ENCODE data around the gene FA2H.
"Not testable (repeated sequence)": the region's sequence is repeated elsewhere in the genome, so short reads cannot be mapped to it uniquely, and the experiment has no call there.

The FA2H gene

DNA sequence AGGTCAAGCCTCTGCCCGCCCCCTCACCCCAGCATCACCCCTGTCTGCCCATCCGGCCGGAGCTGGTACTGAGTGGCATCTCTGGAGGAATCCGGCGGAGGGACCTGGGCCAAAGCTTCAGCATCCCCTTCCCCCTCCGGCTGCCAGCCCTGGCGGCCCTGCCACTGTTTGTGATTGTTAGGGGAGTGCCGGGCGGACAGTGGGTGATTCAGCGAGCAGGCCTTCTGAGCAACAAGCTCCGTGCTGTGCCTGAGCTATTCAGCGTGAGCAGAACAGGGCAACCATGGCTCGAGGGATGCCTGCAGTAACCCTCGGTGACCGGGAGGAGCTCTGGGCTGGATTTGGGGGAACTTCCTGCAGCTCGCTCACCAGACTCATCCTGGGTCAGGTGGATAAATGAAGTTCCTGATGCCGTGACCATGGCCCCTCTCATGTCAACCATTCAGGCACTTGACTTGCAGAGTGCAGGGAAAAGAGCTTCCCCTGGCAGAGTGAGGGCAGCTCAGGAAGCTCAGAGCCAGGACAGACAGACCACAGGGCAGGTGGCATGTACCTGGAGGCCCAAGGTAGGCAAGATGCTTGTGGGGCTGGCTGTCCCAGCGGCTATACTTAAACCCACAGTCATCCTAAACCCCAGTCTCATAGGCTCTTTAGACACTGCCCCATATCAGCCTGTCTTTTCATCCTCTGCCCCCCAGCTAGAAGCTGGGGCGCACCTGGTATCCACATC is 49.6 kb downstream of the FA2H start:
- H2AK5ac ChIP-seq (ENCODE audit: low read length): no peak overlapping the region
- no peak overlapping the region for H3K27ac ChIP-seq (ENCODE audit: low read depth, low read length)
- WGBS (ENCODE audit: extremely low coverage, insufficient coverage, insufficient read length): no CpG with 5 or more reads among the region's 19 CpGs
- H3K27me3 ChIP-seq (ENCODE audit: insufficient read depth, low read length): no peaks in the 10 kb centered on the region
- H3K4ac ChIP-seq (ENCODE audit: low read depth, low read length): no peak overlapping the region
- peaks cover 4 to 5% of the 10 kb centered on the region in 2 experiments for H3K4me1 ChIP-seq (ENCODE audit: control insufficient read depth in 1 of 2, insufficient read depth in 2 of 2, low read length in 2 of 2)
- peaks cover 3% of the 10 kb centered on the region for H3K9me3 ChIP-seq (ENCODE audit: insufficient read depth, low read depth, low read length)
- no peak overlapping the region for H3K4me2 ChIP-seq (ENCODE audit: low read length)
- no peak overlapping the region for H3K18ac ChIP-seq (ENCODE audit: low read length)
- H3K9ac ChIP-seq (ENCODE audit: low read length): no peak overlapping the region
- DNase-seq: no peak
- no peak overlapping the region for H4K12ac ChIP-seq (ENCODE audit: low read depth, low read length)
- H2BK5ac ChIP-seq (ENCODE audit: low read depth, low read length, poor library complexity): no peak overlapping the region
- H3K79me2 ChIP-seq (ENCODE audit: control insufficient read depth, insufficient read depth, low read length, poor library complexity): no peaks in the 10 kb centered on the region
- no peak overlapping the region for H4K91ac ChIP-seq (ENCODE audit: low read depth, low read length)
- no peak overlapping the region for H4K8ac ChIP-seq (ENCODE audit: low read depth, low read length)
- no peak overlapping the region for H2BK12ac ChIP-seq (ENCODE audit: low read length)
- H3K36me3 ChIP-seq (ENCODE audit: control insufficient read depth in 1 of 2, insufficient read depth in 2 of 2, low read length in 2 of 2): no peaks in the 10 kb centered on the region
- no peak overlapping the region for H3K4me3 ChIP-seq (ENCODE audit: low read depth, low read length)
- no peaks in the 10 kb centered on the region for H3K79me1 ChIP-seq (ENCODE audit: low read length)
- no peak overlapping the region for H2BK120ac ChIP-seq (ENCODE audit: insufficient read depth, low read length, poor library complexity)
- H3K14ac ChIP-seq (ENCODE audit: low read length): no peak overlapping the region
- no peak overlapping the region for H3K23ac ChIP-seq (ENCODE audit: low read length)
- no peak overlapping the region for H2AFZ ChIP-seq (ENCODE audit: insufficient read depth, low read length, poor library complexity)

DNA sequence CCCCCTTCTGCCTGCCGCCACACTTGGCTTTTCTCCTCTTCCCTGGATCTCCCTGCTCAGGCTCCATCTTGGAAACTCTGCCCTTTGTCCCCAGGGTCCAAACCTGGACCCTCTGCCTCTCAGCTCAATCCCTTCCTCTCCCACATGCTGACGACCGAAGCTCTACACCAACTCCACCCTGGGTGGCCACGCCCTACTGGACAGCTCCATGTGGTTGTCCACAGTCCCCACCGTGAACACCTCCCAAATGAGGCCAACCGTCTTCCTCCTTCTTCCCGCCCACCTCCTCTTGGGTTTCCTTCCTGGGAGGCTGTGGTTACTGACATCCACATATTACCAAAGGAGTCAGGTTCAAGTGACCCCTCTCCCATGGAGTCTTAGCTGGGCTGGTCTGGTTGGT is 51.4 kb downstream of the FA2H start:
- Histone ChIP-seq H3K9me3 (ENCODE audit: insufficient read depth, low read depth, low read length) (peaks cover 6% of the 10 kb centered on the region), H2AFZ (ENCODE audit: insufficient read depth, low read length, poor library complexity) (no peak overlapping the region), H2BK120ac (ENCODE audit: insufficient read depth, low read length, poor library complexity) (no peak overlapping the region), H3K79me1 (ENCODE audit: low read length) (no peaks in the 10 kb centered on the region), H3K27me3 (ENCODE audit: insufficient read depth, low read length) (no peaks in the 10 kb centered on the region), H4K12ac (ENCODE audit: low read depth, low read length) (no peak overlapping the region), H3K4ac (ENCODE audit: low read depth, low read length) (no peak overlapping the region), H3K4me2 (ENCODE audit: low read length) (no peak overlapping the region), H3K9ac (ENCODE audit: low read length) (no peak overlapping the region), H4K91ac (ENCODE audit: low read depth, low read length) (no peak overlapping the region), H3K14ac (ENCODE audit: low read length) (no peak overlapping the region), H3K4me3 (ENCODE audit: low read depth, low read length) (no peak overlapping the region), H2BK5ac (ENCODE audit: low read depth, low read length, poor library complexity) (no peak overlapping the region), H2AK5ac (ENCODE audit: low read length) (no peak overlapping the region), H2BK12ac (ENCODE audit: low read length) (no peak overlapping the region), H3K23ac (ENCODE audit: low read length) (no peak overlapping the region), H3K18ac (ENCODE audit: low read length) (no peak overlapping the region), H3K4me1 (ENCODE audit: control insufficient read depth in 1 of 2, insufficient read depth in 2 of 2, low read length in 2 of 2) (no peaks in the 10 kb centered on the region), H4K8ac (ENCODE audit: low read depth, low read length) (no peak overlapping the region), H3K79me2 (ENCODE audit: control insufficient read depth, insufficient read depth, low read length, poor library complexity) (no peaks in the 10 kb centered on the region), H3K27ac (ENCODE audit: low read depth, low read length) (no peak overlapping the region), H3K36me3 (ENCODE audit: control insufficient read depth in 1 of 2, insufficient read depth in 2 of 2, low read length in 2 of 2) (no peaks in the 10 kb centered on the region)
- no peak for DNase-seq
- no CpG with 5 or more reads among the region's 7 CpGs for WGBS (ENCODE audit: extremely low coverage, insufficient coverage, insufficient read length)

DNA sequence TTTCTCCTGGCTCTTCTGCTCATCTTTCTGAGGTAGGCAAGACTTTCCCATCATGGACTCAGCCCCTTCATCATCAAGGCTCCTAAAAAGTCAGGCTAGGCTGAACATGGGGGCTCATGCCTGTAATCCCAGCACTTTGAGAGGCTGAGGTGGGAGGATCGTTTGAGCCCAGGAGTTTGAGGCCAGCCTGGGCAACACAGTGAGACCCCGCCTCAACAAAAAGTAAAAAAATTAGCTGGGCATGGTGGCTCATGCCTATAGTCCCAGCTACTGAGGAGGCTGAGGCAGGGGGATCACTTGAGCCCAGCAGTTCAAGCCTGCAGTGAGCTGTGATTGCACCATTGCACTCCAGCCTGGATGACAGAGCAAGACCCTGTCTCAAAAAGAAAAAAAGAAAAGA is 52.5 kb downstream of the FA2H start:
- not testable (repeated sequence) for H3K18ac ChIP-seq (ENCODE audit: low read length); H2BK120ac ChIP-seq (ENCODE audit: insufficient read depth, low read length, poor library complexity); H2AFZ ChIP-seq (ENCODE audit: insufficient read depth, low read length, poor library complexity); H3K27me3 ChIP-seq (ENCODE audit: insufficient read depth, low read length); H3K9ac ChIP-seq (ENCODE audit: low read length); H3K79me2 ChIP-seq (ENCODE audit: control insufficient read depth, insufficient read depth, low read length, poor library complexity); H3K27ac ChIP-seq (ENCODE audit: low read depth, low read length); H3K14ac ChIP-seq (ENCODE audit: low read length); H4K91ac ChIP-seq (ENCODE audit: low read depth, low read length); H3K23ac ChIP-seq (ENCODE audit: low read length); H3K36me3 ChIP-seq (ENCODE audit: control insufficient read depth in 1 of 2, insufficient read depth in 2 of 2, low read length in 2 of 2); H2BK5ac ChIP-seq (ENCODE audit: low read depth, low read length, poor library complexity); H3K4me2 ChIP-seq (ENCODE audit: low read length); H4K12ac ChIP-seq (ENCODE audit: low read depth, low read length); H4K8ac ChIP-seq (ENCODE audit: low read depth, low read length); DNase-seq; H3K4ac ChIP-seq (ENCODE audit: low read depth, low read length); H3K4me1 ChIP-seq (ENCODE audit: control insufficient read depth in 1 of 2, insufficient read depth in 2 of 2, low read length in 2 of 2); H2AK5ac ChIP-seq (ENCODE audit: low read length); H2BK12ac ChIP-seq (ENCODE audit: low read length); H3K9me3 ChIP-seq (ENCODE audit: insufficient read depth, low read depth, low read length); H3K4me3 ChIP-seq (ENCODE audit: low read depth, low read length); H3K79me1 ChIP-seq (ENCODE audit: low read length)
- no CpG with 5 or more reads among the region's 2 CpGs for WGBS (ENCODE audit: extremely low coverage, insufficient coverage, insufficient read length)

DNA sequence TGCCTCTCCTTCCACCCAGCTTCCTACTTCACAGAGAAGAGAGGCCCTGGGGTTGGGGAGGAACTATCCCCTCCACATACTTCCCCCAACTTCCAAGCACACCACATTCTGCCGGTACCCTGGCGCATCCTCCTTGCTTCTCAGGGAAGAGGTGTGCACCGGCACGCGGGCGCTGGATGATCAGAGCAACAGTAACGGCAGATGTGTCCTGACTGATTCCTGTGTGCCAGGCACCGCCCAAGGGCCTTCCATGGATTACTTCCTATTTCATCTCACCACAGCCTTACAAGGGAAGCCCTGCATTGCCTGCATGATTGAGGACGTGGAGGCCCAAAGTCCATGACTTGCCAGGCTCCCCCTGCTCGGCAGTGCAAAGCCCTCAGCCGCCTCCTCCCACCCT is 52.9 kb downstream of the FA2H start:
- H3K9ac ChIP-seq (ENCODE audit: low read length): no peak overlapping the region
- no peak overlapping the region for H3K4me2 ChIP-seq (ENCODE audit: low read length)
- H2AK5ac ChIP-seq (ENCODE audit: low read length): no peak overlapping the region
- H4K12ac ChIP-seq (ENCODE audit: low read depth, low read length): no peak overlapping the region
- no peak overlapping the region for H3K4me3 ChIP-seq (ENCODE audit: low read depth, low read length)
- H4K91ac ChIP-seq (ENCODE audit: low read depth, low read length): no peak overlapping the region
- no peak overlapping the region for H3K18ac ChIP-seq (ENCODE audit: low read length)
- H2BK12ac ChIP-seq (ENCODE audit: low read length): no peak overlapping the region
- no peak for DNase-seq
- H3K79me2 ChIP-seq (ENCODE audit: control insufficient read depth, insufficient read depth, low read length, poor library complexity): no peaks in the 10 kb centered on the region
- H3K14ac ChIP-seq (ENCODE audit: low read length): no peak overlapping the region
- no peaks in the 10 kb centered on the region for H3K4me1 ChIP-seq (ENCODE audit: control insufficient read depth in 1 of 2, insufficient read depth in 2 of 2, low read length in 2 of 2)
- H2AFZ ChIP-seq (ENCODE audit: insufficient read depth, low read length, poor library complexity): no peak overlapping the region
- no peak overlapping the region for H3K27ac ChIP-seq (ENCODE audit: low read depth, low read length)
- H3K9me3 ChIP-seq (ENCODE audit: insufficient read depth, low read depth, low read length): peaks cover 2% of the 10 kb centered on the region
- no peak overlapping the region for H2BK120ac ChIP-seq (ENCODE audit: insufficient read depth, low read length, poor library complexity)
- no peaks in the 10 kb centered on the region for H3K79me1 ChIP-seq (ENCODE audit: low read length)
- H3K36me3 ChIP-seq (ENCODE audit: control insufficient read depth in 1 of 2, insufficient read depth in 2 of 2, low read length in 2 of 2): no peaks in the 10 kb centered on the region
- no peak overlapping the region for H2BK5ac ChIP-seq (ENCODE audit: low read depth, low read length, poor library complexity)
- H4K8ac ChIP-seq (ENCODE audit: low read depth, low read length): no peak overlapping the region
- H3K23ac ChIP-seq (ENCODE audit: low read length): no peak overlapping the region
- WGBS (ENCODE audit: extremely low coverage, insufficient coverage, insufficient read length): no CpG with 5 or more reads among the region's 11 CpGs
- H3K27me3 ChIP-seq (ENCODE audit: insufficient read depth, low read length): no peaks in the 10 kb centered on the region
- no peak overlapping the region for H3K4ac ChIP-seq (ENCODE audit: low read depth, low read length)
